ENCODE measurements around the gene FAM227B.

DNA sequence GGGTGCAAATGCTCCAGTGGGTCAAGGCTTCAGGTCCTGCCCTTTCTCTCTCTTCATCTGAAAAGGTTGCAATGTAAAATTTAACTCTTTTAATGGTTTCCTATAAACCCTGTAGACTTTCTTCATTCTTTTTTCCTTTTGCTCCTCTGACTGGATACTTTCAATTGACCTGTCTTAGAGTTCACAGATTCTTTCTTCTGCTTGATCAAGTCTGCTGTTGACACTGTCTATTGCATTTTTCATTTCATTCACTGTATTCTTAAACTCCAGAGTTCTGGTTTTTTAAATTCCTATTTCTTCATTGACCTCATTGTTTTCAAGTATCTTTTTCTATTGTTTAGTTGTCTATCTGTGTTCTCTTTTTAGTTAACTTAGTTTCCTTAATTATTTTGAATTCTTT is 82.1 kb downstream of the FAM227B start:
- TF ChIP-seq, protein P1, sequence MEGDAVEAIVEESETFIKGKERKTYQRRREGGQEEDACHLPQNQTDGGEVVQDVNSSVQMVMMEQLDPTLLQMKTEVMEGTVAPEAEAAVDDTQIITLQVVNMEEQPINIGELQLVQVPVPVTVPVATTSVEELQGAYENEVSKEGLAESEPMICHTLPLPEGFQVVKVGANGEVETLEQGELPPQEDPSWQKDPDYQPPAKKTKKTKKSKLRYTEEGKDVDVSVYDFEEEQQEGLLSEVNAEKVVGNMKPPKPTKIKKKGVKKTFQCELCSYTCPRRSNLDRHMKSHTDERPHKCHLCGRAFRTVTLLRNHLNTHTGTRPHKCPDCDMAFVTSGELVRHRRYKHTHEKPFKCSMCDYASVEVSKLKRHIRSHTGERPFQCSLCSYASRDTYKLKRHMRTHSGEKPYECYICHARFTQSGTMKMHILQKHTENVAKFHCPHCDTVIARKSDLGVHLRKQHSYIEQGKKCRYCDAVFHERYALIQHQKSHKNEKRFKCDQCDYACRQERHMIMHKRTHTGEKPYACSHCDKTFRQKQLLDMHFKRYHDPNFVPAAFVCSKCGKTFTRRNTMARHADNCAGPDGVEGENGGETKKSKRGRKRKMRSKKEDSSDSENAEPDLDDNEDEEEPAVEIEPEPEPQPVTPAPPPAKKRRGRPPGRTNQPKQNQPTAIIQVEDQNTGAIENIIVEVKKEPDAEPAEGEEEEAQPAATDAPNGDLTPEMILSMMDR (IDR thresholded peaks at IDR 0.05), result no peak
- TF ChIP-seq POLR2AphosphoS5 (IDR thresholded peaks at IDR 0.05), result no peak
